HepG2 (cell line): ENCODE results near the gene JCAD.

Experiments
- CTCF ChIP-seq: sonication (generic); formaldehyde crosslinking; IDR thresholded peaks from 2 replicates; pipeline ENCODE4 v1.5.0; 2020; ENCODE audit warnings: mild to moderate bottlenecking, missing genetic modification reagents, moderate library complexity
- DDIT3 ChIP-seq: sonication (generic); formaldehyde crosslinking; IDR thresholded peaks from 2 replicates; pipeline ENCODE4 v1.4.0; 2020; ENCODE audit warnings: mild to moderate bottlenecking, missing genetic modification reagents
- ETS1 ChIP-seq: sonication (generic); formaldehyde crosslinking; IDR thresholded peaks from 2 replicates; pipeline ENCODE4 v1.4.0; 2020; ENCODE audit warnings: missing genetic modification reagents
- IRF1 ChIP-seq: sonication (generic); formaldehyde crosslinking; IDR thresholded peaks from 2 replicates; pipeline ENCODE4 v1.4.0; 2020; ENCODE audit warnings: low read depth, mild to moderate bottlenecking, missing genetic modification reagents
- POLR2A ChIP-seq, 2 experiments: IDR thresholded peaks; 2 replicates each; pipeline ENCODE4 v1.6.1; 2011; ENCODE audit warnings: low read depth in 2 of 2, low read length in 2 of 2, mild to moderate bottlenecking in 1 of 2, moderate library complexity in 1 of 2; ENCODE audit not compliant: insufficient read depth in 1 of 2
- SMC3 ChIP-seq: IDR thresholded peaks from 2 replicates; pipeline ENCODE4 v1.6.1; 2011; ENCODE audit warnings: low read length, improper control_type of control experiment
- ZBTB33 ChIP-seq: sonication (generic); formaldehyde crosslinking; IDR thresholded peaks from 2 replicates; pipeline ENCODE4 v1.4.0; 2020; ENCODE audit warnings: missing genetic modification reagents
- ZC3H4 ChIP-seq: sonication (generic); formaldehyde crosslinking; IDR thresholded peaks from 2 replicates; pipeline ENCODE4 v1.4.0; 2020; ENCODE audit warnings: missing genetic modification reagents, borderline replicate concordance

- TF ChIP-seq ZC3H4 (CRISPR knock-in tag) (no peak), POLR2A (IDR thresholded peaks at IDR 0.05; ENCODE audit: insufficient read depth in 1 of 2, low read depth in 2 of 2, low read length in 2 of 2) (no peak), SMC3 (no peak), ETS1 (no peak), IRF1 (CRISPR knock-in tag) (no peak), DDIT3 (CRISPR knock-in tag) (no peak), CTCF (CRISPR knock-in tag) (no peak), ZBTB33 (CRISPR knock-in tag) (no peak)
Observed at GRCh38 chr10:30042820-30043219, 16.6 kb downstream of the JCAD start.
